ENCODE data around the gene CYP19A1.

CYP19A1 gene

DNA sequence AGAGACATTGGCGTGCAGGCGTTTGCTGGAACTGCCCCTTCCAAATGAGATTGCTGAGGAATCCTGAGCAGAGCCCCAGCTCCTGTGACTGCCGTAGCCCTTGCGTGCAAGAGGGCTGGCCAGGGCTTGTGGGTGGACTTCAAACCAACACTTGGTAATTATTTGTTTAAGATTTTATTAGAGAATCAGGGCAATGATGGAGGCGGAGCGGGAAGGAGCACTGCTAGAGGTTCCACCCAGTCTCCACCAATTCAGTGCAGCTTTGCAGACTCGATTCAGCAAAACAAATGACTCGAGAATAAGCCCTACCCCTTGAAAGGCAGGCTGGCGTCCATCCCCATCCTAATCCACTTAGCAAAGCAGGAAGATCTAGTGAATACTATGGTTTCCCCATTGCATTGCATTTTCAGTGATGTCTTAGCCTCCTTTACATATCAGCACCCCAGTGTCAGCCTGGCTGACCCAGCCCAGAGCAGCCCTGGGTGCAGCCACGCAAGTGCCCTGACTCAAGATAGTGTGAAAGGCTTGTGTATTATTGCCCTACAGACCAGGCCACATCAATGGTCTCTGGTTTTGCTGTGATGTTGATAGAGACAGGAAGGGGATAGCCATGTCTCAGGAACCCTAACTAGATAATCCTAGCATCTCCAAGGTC is 29.1 kb upstream of the CYP19A1 start:
- Histone ChIP-seq H3K79me2 (ENCODE audit: low read length) (no peaks in the 10 kb centered on the region), H2AFZ (ENCODE audit: low read depth, low read length) (no peak overlapping the region), H3K4me3 (ENCODE audit: low read length) (no peak overlapping the region), H3K27ac (ENCODE audit: low read length) (no peak overlapping the region), H3K9me3 (ENCODE audit: insufficient read depth, low read length) (no peaks in the 10 kb centered on the region), H3K9ac (ENCODE audit: low read length) (no peak overlapping the region), H3K36me3 (replicated peaks; ENCODE audit: low read depth, low read length) (no peaks in the 10 kb centered on the region), H3K27me3 (ENCODE audit: low read depth, low read length) (peaks cover 8% of the 10 kb centered on the region; the same call in 1 of the 2 replicates), H3K4me2 (ENCODE audit: low read length) (no peak overlapping the region), H4K20me1 (ENCODE audit: insufficient read depth, low read length) (no peaks in the 10 kb centered on the region), H3K4me1 (ENCODE audit: low read length) (peaks cover 6% of the 10 kb centered on the region; the same call in 1 of the 2 replicates)
- TF ChIP-seq, protein P1, sequence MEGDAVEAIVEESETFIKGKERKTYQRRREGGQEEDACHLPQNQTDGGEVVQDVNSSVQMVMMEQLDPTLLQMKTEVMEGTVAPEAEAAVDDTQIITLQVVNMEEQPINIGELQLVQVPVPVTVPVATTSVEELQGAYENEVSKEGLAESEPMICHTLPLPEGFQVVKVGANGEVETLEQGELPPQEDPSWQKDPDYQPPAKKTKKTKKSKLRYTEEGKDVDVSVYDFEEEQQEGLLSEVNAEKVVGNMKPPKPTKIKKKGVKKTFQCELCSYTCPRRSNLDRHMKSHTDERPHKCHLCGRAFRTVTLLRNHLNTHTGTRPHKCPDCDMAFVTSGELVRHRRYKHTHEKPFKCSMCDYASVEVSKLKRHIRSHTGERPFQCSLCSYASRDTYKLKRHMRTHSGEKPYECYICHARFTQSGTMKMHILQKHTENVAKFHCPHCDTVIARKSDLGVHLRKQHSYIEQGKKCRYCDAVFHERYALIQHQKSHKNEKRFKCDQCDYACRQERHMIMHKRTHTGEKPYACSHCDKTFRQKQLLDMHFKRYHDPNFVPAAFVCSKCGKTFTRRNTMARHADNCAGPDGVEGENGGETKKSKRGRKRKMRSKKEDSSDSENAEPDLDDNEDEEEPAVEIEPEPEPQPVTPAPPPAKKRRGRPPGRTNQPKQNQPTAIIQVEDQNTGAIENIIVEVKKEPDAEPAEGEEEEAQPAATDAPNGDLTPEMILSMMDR (IDR thresholded peaks at IDR 0.05; ENCODE audit: low read depth, low read length) = no peak
- TF ChIP-seq EZH2phosphoT487 (IDR thresholded peaks at IDR 0.05; ENCODE audit: low read depth) = no peak

DNA sequence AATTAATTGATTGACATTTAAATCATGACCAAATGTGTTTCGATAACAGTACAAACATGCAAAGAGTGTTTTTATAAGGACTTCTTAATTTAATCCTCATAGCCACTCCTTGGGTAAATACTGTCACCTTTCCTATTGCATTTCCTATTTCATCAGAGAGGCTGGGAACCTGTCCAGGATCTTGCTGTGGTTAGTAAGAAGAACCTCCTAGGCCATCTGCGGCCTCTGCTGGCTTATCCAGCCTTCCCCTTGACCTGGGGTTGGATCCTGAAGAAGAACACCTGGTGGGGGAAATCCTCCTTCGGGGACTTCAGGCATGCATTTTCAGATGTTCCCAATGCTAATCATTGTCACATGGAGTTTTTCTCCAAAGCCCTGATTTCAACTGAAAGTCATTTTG is 28.5 kb upstream of the CYP19A1 start:
- H3K4me3 ChIP-seq (ENCODE audit: low read length) = no peak overlapping the region
- H3K79me2 ChIP-seq (ENCODE audit: low read length) = no peaks in the 10 kb centered on the region
- no peak overlapping the region for H3K9ac ChIP-seq (ENCODE audit: low read length)
- peaks cover 8% of the 10 kb centered on the region; the same call in 1 of the 2 replicates for H3K27me3 ChIP-seq (ENCODE audit: low read depth, low read length)
- H3K4me1 ChIP-seq (ENCODE audit: low read length) = peaks cover 6% of the 10 kb centered on the region; the same call in 1 of the 2 replicates
- H3K4me2 ChIP-seq (ENCODE audit: low read length) = no peak overlapping the region
- no peaks in the 10 kb centered on the region for H3K9me3 ChIP-seq (ENCODE audit: insufficient read depth, low read length)
- H3K27ac ChIP-seq (ENCODE audit: low read length) = no peak overlapping the region
- no peak overlapping the region for H2AFZ ChIP-seq (ENCODE audit: low read depth, low read length)
- no peaks in the 10 kb centered on the region for H3K36me3 ChIP-seq (replicated peaks; ENCODE audit: low read depth, low read length)
- no peaks in the 10 kb centered on the region for H4K20me1 ChIP-seq (ENCODE audit: insufficient read depth, low read length)
- TF ChIP-seq, protein P1 (IDR thresholded peaks at IDR 0.05; ENCODE audit: low read depth, low read length) = no peak
- no peak for TF ChIP-seq EZH2phosphoT487 (IDR thresholded peaks at IDR 0.05; ENCODE audit: low read depth)

DNA sequence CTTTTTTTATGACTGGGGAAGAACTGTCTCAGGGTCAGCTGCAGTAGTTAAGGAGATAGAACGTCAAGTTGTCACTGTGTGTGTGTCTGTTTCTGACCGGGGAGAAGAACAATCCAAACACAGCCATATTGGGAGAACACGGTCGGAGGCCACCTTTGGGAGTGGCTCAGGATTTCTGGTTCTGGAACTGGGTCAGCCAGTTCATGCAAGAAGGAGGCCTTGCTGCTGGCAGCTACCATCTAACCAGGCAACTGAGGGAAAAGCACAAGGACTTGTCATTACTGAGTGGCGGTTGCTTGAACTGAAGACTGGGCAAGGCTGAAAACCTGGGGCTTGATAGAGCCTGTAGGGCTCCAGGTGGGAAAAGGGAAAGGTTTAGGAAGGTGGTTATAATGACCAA is 27.7 kb upstream of the CYP19A1 start:
- no peaks in the 10 kb centered on the region for H3K9me3 ChIP-seq (ENCODE audit: insufficient read depth, low read length)
- peaks cover 6% of the 10 kb centered on the region; the same call in 1 of the 2 replicates for H3K4me1 ChIP-seq (ENCODE audit: low read length)
- H2AFZ ChIP-seq (ENCODE audit: low read depth, low read length) = no peak overlapping the region
- no peak overlapping the region for H3K9ac ChIP-seq (ENCODE audit: low read length)
- TF ChIP-seq, protein P1 (IDR thresholded peaks at IDR 0.05; ENCODE audit: low read depth, low read length) = no peak
- TF ChIP-seq EZH2phosphoT487 (IDR thresholded peaks at IDR 0.05; ENCODE audit: low read depth) = no peak
- H3K27me3 ChIP-seq (ENCODE audit: low read depth, low read length) = peaks cover 8% of the 10 kb centered on the region; the same call in 1 of the 2 replicates
- no peaks in the 10 kb centered on the region for H3K36me3 ChIP-seq (replicated peaks; ENCODE audit: low read depth, low read length)
- no peak overlapping the region for H3K27ac ChIP-seq (ENCODE audit: low read length)
- no peak overlapping the region for H3K4me2 ChIP-seq (ENCODE audit: low read length)
- no peaks in the 10 kb centered on the region for H4K20me1 ChIP-seq (ENCODE audit: insufficient read depth, low read length)
- no peaks in the 10 kb centered on the region for H3K79me2 ChIP-seq (ENCODE audit: low read length)
- no peak overlapping the region for H3K4me3 ChIP-seq (ENCODE audit: low read length)

DNA sequence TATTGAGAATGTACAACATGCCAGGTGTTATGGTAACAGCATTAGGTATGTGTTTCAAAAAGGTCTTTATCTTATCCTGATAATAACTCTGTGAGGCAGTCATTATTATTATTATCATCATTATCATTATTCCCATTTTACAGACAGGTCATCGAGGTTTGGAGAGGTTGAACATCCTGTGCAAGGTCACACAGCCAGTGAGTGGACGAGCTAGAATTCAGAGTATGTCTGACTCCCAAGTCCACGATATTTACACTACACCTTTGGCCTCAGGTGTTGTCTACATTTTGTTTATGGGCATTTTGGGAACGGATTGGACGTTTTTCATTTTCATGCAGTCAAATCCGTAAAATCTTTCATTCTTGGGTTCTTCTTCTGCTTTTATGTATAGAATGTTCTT is 27.0 kb upstream of the CYP19A1 start:
- no peak overlapping the region for H3K27ac ChIP-seq (ENCODE audit: low read length)
- H4K20me1 ChIP-seq (ENCODE audit: insufficient read depth, low read length) = no peaks in the 10 kb centered on the region
- H3K4me2 ChIP-seq (ENCODE audit: low read length) = no peak overlapping the region
- H3K4me1 ChIP-seq (ENCODE audit: low read length) = peaks cover 6% of the 10 kb centered on the region; the same call in 1 of the 2 replicates
- TF ChIP-seq EZH2phosphoT487 (IDR thresholded peaks at IDR 0.05; ENCODE audit: low read depth) = no peak
- TF ChIP-seq, protein P1 (IDR thresholded peaks at IDR 0.05; ENCODE audit: low read depth, low read length) = no peak
- H2AFZ ChIP-seq (ENCODE audit: low read depth, low read length) = no peak overlapping the region
- H3K27me3 ChIP-seq (ENCODE audit: low read depth, low read length) = peaks cover 8% of the 10 kb centered on the region; the same call in 1 of the 2 replicates
- H3K79me2 ChIP-seq (ENCODE audit: low read length) = no peaks in the 10 kb centered on the region
- no peak overlapping the region for H3K9ac ChIP-seq (ENCODE audit: low read length)
- H3K36me3 ChIP-seq (replicated peaks; ENCODE audit: low read depth, low read length) = no peaks in the 10 kb centered on the region
- H3K4me3 ChIP-seq (ENCODE audit: low read length) = no peak overlapping the region
- no peaks in the 10 kb centered on the region for H3K9me3 ChIP-seq (ENCODE audit: insufficient read depth, low read length)

Measured in OCI-LY3 (cell line).